Uterus (tissue), 2 donors: Measurements from ENCODE around the gene SPINK5.

ENCODE experiments used
- POLR2A ChIP-seq, 2 donors: fragments of 450-650 bp; IDR thresholded peaks; one replicate each; pipeline ENCODE4 v1.6.1; 2016; ENCODE audit warnings: antibody characterized with exemption in 2 of 2, mild to moderate bottlenecking in 1 of 2, moderate library complexity in 1 of 2
- TF ChIP-seq, protein P1 (sequence below), 4 experiments: fragments of 200-600 bp in 2 of 4; fragments of 450-650 bp in 2 of 4; sonication (generic) in 2 of 4; IDR thresholded peaks; one replicate each; pipeline ENCODE4 v1.5.1; 2016 to 2019; ENCODE audit warnings: antibody characterized with exemption in 4 of 4, mild to moderate bottlenecking in 2 of 4, moderate library complexity in 1 of 4

DNA sequence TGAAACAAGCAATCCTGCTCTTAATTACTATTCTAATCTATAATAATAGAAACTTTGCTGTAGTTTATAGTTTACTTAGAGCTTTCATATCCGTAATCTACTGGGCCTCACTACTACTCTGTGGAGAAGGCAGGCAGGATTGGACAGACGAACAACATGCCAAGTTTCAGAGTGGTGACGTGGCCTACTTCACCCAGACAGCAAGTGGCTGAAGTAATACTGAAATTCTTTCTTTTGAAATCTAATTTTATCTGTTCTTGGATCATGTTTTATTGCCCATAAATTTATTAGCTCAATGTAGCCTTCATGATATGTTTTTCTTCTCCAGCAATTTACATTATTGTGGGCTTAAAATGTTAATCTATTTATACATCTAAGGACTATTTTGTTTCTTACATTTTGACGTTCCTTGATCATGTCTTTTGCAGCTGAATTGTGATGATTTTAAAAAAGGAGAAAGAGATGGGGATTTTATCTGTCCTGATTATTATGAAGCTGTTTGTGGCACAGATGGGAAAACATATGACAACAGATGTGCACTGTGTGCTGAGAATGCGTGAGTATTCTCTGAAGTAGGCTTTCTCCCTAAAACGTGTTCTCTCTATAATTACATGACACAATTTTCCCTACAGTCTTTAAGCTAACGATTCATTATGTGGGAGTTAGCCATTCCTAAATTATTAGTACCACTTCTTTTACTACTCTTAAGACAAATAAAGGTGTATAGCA lies 22.4 kb downstream of the SPINK5 start:
- TF ChIP-seq, protein P1, sequence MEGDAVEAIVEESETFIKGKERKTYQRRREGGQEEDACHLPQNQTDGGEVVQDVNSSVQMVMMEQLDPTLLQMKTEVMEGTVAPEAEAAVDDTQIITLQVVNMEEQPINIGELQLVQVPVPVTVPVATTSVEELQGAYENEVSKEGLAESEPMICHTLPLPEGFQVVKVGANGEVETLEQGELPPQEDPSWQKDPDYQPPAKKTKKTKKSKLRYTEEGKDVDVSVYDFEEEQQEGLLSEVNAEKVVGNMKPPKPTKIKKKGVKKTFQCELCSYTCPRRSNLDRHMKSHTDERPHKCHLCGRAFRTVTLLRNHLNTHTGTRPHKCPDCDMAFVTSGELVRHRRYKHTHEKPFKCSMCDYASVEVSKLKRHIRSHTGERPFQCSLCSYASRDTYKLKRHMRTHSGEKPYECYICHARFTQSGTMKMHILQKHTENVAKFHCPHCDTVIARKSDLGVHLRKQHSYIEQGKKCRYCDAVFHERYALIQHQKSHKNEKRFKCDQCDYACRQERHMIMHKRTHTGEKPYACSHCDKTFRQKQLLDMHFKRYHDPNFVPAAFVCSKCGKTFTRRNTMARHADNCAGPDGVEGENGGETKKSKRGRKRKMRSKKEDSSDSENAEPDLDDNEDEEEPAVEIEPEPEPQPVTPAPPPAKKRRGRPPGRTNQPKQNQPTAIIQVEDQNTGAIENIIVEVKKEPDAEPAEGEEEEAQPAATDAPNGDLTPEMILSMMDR (IDR thresholded peaks at IDR 0.05), result no peak
- no peak for TF ChIP-seq POLR2A (IDR thresholded peaks at IDR 0.05)
